Liver (tissue), 9 donors: ENCODE measurements around the gene UBASH3B. TPM values are rescaled to one million over a fixed set of nuclear protein-coding genes. Genes with fewer than 3 reads are reported as not detected.

Source experiments
- DNase-seq: peaks from one replicate; pipeline ENCODE4 v3.0.0-alpha.2; 2017; ENCODE audit warnings: low spot score
- H3K27ac ChIP-seq, 2 donors: one replicate each; pipeline ENCODE4 v1.7.0; 2013; ENCODE audit warnings: inconsistent platforms in 2 of 2, low read length in 2 of 2, control low read depth in 1 of 2, low read depth in 1 of 2, mild to moderate bottlenecking in 1 of 2
- H3K27me3 ChIP-seq, 4 donors: one replicate each; pipeline versions ENCODE4 v1.6.1 to v1.7.0; 2013; ENCODE audit warnings: low read length in 3 of 4, inconsistent platforms in 1 of 4, mild to moderate bottlenecking in 1 of 4, moderate library complexity in 1 of 4; ENCODE audit not compliant: control insufficient read depth in 4 of 4, insufficient read depth in 4 of 4
- H3K36me3 ChIP-seq, 4 donors: one replicate each; pipeline versions ENCODE4 v1.6.1 to v1.7.0; 2013; ENCODE audit warnings: low read length in 3 of 4, mild to moderate bottlenecking in 3 of 4, low read depth in 1 of 4, moderate library complexity in 1 of 4; ENCODE audit not compliant: control insufficient read depth in 4 of 4, insufficient read depth in 3 of 4
- H3K4me1 ChIP-seq, 4 donors: one replicate each; pipeline versions ENCODE4 v1.6.1 to v1.7.0; 2013; ENCODE audit warnings: low read length in 3 of 4, mild to moderate bottlenecking in 3 of 4, moderate library complexity in 1 of 4; ENCODE audit not compliant: control insufficient read depth in 4 of 4, insufficient read depth in 4 of 4
- H3K4me3 ChIP-seq, 3 donors: one replicate each; pipeline versions ENCODE4 v1.6.1 to v1.7.0; 2013; ENCODE audit warnings: low read length in 3 of 3, control low read depth in 1 of 3, low read depth in 1 of 3, mild to moderate bottlenecking in 1 of 3
- H3K9ac ChIP-seq, 2 donors: one replicate each; pipeline ENCODE4 v1.7.0; 2013; ENCODE audit warnings: low read length in 2 of 2, mild to moderate bottlenecking in 2 of 2, moderate library complexity in 2 of 2, control low read depth in 1 of 2, low read depth in 1 of 2
- H3K9me3 ChIP-seq, 4 donors: one replicate each; pipeline versions ENCODE4 v1.6.1 to v1.7.0; 2013; ENCODE audit warnings: low read length in 3 of 4; ENCODE audit not compliant: control insufficient read depth in 4 of 4
- ATF3 ChIP-seq: IDR thresholded peaks from 2 replicates; pipeline ENCODE4 v1.6.1; 2016; ENCODE audit warnings: antibody characterized with exemption
- EGR1 ChIP-seq, 2 donors: IDR thresholded peaks; 2 replicates each; pipeline ENCODE4 v1.6.1; 2016 to 2018; ENCODE audit warnings: antibody characterized with exemption in 2 of 2, low read depth in 2 of 2
- FOXA2 ChIP-seq: IDR thresholded peaks from 2 replicates; pipeline ENCODE4 v1.6.1; 2016; ENCODE audit warnings: antibody characterized with exemption
- HNF4A ChIP-seq, 2 donors: conservative IDR thresholded peaks; 2 replicates each; pipeline ENCODE4 v1.6.1; 2016; ENCODE audit warnings: antibody characterized with exemption in 2 of 2, mild to moderate bottlenecking in 2 of 2
- HNF4G ChIP-seq: IDR thresholded peaks from 2 replicates; pipeline ENCODE4 v1.6.1; 2016; ENCODE audit warnings: antibody characterized with exemption
- JUND ChIP-seq, 2 donors: IDR thresholded peaks; 2 replicates each; pipeline ENCODE4 v1.6.1; 2016; ENCODE audit warnings: antibody characterized with exemption in 2 of 2
- NR2F2 ChIP-seq: IDR thresholded peaks from 2 replicates; pipeline ENCODE4 v1.6.1; 2016; ENCODE audit warnings: antibody characterized with exemption
- RAD21 ChIP-seq, 2 donors: IDR thresholded peaks; 2 replicates each; pipeline ENCODE4 v1.6.1; 2016; ENCODE audit warnings: antibody characterized with exemption in 2 of 2, mild to moderate bottlenecking in 2 of 2
- RXRA ChIP-seq, 2 donors: IDR thresholded peaks; 2 replicates each; pipeline ENCODE4 v1.6.1; 2017 to 2018; ENCODE audit warnings: antibody characterized with exemption in 2 of 2, mild to moderate bottlenecking in 1 of 2
- TAF1 ChIP-seq: conservative IDR thresholded peaks from 2 replicates; pipeline ENCODE4 v1.6.1; 2016; ENCODE audit warnings: antibody characterized with exemption, mild to moderate bottlenecking
- YY1 ChIP-seq: IDR thresholded peaks from 2 replicates; pipeline ENCODE4 v1.6.1; 2016; ENCODE audit warnings: antibody characterized with exemption, mild to moderate bottlenecking
- ZBTB33 ChIP-seq: IDR thresholded peaks from 2 replicates; pipeline ENCODE4 v1.6.1; 2016; ENCODE audit warnings: antibody characterized with exemption
- WGBS: extraction: QIAGEN DNeasy Blood & Tissue Kit; methylation state at CpG from one replicate; pipeline ENCODE4 v1.1.7; 2013; 5-methylcytosine and 5-hydroxymethylcytosine counted together
- polyA plus RNA-seq, 2 donors: library from polyadenylated mRNA; stranded (reverse) in 1 of 2; unstranded in 1 of 2; fragments of 200-250 nt in 1 of 2; fragments of >200 nt in 1 of 2; fragmentation: Nextera tagmentation in 1 of 2; extraction: Ambion mirVana in 1 of 2; gene quantifications; one replicate each; pipeline versions ENCODE4 v1.2.1 to v1.2.3, GENCODE V29; 2013 to 2015
- total RNA-seq, 2 donors: library from RNA; depleted of rRNA; stranded (reverse); fragments of >200 nt; gene quantifications; one replicate each; pipeline ENCODE4 v1.2.3, GENCODE V29; 2014
- TF ChIP-seq, protein P1 (sequence below): IDR thresholded peaks from 2 replicates; pipeline ENCODE4 v1.6.1; 2016; ENCODE audit warnings: antibody characterized with exemption
- TF ChIP-seq, protein P2 (sequence below): fragments of 150-350 bp; IDR thresholded peaks from 2 replicates; pipeline ENCODE4 v1.5.1; 2017; ENCODE audit warnings: improper control_type of control experiment, low read depth, low read length; ENCODE audit not compliant: missing input control
- TF ChIP-seq, protein P3 (sequence below): IDR thresholded peaks from 2 replicates; pipeline ENCODE4 v1.6.1; 2016; ENCODE audit warnings: antibody characterized with exemption, mild to moderate bottlenecking
- donor health status: healthy.
- donor health status: healthy.
- donor health status: healthy.
- donor health status: healthy.
- donor health status: healthy.

The UBASH3B gene
- total and polyA plus RNA-seq, 4 donors, result 0.48 to 5.5 (median 2.5) TPM

DNA sequence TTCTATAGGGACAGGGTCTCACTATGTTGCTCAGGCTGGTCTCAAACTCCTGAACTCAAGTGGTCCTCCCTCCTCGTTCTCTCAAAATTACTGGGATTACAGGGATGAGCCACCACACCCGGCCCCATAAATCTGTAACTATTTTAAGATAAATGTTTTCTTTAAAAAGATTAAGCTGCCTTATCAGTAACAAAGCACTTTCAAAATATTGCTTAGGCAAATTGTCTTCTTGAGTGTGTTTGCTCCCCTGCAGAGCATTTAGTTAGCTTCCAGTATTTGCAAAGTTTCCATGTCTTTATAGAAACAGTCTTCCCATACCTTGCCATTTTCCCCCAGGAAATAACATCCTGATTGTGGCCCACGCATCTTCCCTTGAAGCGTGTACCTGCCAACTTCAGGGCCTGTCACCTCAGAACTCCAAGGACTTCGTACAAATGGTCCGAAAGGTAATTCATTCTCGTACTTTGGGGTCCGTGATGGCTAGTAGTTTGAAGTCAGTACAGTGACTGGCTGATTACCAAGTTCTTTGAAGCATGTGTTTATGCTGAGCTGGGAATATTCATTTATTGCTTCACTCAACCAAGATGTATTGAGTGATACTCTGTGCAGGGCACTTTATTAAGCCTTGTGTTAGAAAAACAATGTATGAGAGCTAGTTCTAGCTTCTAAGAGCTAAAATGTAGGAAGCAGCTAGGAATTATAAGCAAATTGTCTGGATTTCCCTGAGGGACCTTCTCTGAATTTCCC is 152.4 kb downstream of the UBASH3B start:
- H3K27me3 ChIP-seq, result no peaks in the 10 kb centered on the region
- no peak overlapping the region for H3K27ac ChIP-seq
- H3K36me3 ChIP-seq, result no peaks in the 10 kb centered on the region
- no peaks in the 10 kb centered on the region for H3K4me1 ChIP-seq
- TF ChIP-seq JUND (IDR thresholded peaks at IDR 0.05) (no peak), RAD21 (IDR thresholded peaks at IDR 0.05) (no peak)
- TF ChIP-seq, protein P1, sequence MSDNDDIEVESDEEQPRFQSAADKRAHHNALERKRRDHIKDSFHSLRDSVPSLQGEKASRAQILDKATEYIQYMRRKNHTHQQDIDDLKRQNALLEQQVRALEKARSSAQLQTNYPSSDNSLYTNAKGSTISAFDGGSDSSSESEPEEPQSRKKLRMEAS, result no peak
- DNase-seq, result no peak
- no peak overlapping the region for H3K9ac ChIP-seq
- H3K4me3 ChIP-seq, result no peak overlapping the region
- 90% methylated on average over 8 of the region's 8 CpGs for WGBS
- H3K9me3 ChIP-seq, result no peaks in the 10 kb centered on the region

DNA sequence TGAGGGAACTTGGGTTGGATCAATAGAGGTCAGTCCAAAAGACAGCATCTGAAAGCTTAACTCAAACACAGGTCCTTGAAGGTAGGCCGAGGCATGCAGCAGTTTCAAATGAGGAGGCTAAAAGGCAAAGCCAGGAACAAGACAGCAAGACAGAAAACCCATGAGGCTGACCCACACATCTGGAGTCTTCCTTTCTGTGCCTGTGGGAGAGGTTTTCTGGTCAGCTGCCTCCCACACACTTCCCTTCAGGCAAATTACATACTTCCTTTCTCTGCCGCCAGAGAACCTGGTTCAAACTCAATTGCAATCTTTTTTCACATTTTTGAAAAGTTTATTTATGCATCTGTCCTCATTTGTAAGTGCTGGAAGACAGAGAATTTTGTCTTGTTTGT is 153.0 kb downstream of the UBASH3B start:
- Histone ChIP-seq H3K4me3 (no peak overlapping the region), H3K4me1 (no peaks in the 10 kb centered on the region), H3K27me3 (peaks cover 0 to 3% (median 0%) of the 10 kb centered on the region in 4 donors), H3K9me3 (no peaks in the 10 kb centered on the region), H3K36me3 (no peaks in the 10 kb centered on the region), H3K9ac (no peak overlapping the region), H3K27ac (no peak overlapping the region)
- TF ChIP-seq JUND (IDR thresholded peaks at IDR 0.05), result no peak
- TF ChIP-seq EGR1 (IDR thresholded peaks at IDR 0.05; ENCODE audit: low read depth in 2 of 2), result no peak
- TF ChIP-seq, protein P2, sequence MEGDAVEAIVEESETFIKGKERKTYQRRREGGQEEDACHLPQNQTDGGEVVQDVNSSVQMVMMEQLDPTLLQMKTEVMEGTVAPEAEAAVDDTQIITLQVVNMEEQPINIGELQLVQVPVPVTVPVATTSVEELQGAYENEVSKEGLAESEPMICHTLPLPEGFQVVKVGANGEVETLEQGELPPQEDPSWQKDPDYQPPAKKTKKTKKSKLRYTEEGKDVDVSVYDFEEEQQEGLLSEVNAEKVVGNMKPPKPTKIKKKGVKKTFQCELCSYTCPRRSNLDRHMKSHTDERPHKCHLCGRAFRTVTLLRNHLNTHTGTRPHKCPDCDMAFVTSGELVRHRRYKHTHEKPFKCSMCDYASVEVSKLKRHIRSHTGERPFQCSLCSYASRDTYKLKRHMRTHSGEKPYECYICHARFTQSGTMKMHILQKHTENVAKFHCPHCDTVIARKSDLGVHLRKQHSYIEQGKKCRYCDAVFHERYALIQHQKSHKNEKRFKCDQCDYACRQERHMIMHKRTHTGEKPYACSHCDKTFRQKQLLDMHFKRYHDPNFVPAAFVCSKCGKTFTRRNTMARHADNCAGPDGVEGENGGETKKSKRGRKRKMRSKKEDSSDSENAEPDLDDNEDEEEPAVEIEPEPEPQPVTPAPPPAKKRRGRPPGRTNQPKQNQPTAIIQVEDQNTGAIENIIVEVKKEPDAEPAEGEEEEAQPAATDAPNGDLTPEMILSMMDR, result no peak
- no peak for TF ChIP-seq NR2F2
- no peak for TF ChIP-seq HNF4A (conservative IDR thresholded peaks at IDR 0.05)
- no peak for TF ChIP-seq RAD21 (IDR thresholded peaks at IDR 0.05)
- TF ChIP-seq ATF3, result no peak
- no peak for TF ChIP-seq FOXA2
- TF ChIP-seq, protein P3, sequence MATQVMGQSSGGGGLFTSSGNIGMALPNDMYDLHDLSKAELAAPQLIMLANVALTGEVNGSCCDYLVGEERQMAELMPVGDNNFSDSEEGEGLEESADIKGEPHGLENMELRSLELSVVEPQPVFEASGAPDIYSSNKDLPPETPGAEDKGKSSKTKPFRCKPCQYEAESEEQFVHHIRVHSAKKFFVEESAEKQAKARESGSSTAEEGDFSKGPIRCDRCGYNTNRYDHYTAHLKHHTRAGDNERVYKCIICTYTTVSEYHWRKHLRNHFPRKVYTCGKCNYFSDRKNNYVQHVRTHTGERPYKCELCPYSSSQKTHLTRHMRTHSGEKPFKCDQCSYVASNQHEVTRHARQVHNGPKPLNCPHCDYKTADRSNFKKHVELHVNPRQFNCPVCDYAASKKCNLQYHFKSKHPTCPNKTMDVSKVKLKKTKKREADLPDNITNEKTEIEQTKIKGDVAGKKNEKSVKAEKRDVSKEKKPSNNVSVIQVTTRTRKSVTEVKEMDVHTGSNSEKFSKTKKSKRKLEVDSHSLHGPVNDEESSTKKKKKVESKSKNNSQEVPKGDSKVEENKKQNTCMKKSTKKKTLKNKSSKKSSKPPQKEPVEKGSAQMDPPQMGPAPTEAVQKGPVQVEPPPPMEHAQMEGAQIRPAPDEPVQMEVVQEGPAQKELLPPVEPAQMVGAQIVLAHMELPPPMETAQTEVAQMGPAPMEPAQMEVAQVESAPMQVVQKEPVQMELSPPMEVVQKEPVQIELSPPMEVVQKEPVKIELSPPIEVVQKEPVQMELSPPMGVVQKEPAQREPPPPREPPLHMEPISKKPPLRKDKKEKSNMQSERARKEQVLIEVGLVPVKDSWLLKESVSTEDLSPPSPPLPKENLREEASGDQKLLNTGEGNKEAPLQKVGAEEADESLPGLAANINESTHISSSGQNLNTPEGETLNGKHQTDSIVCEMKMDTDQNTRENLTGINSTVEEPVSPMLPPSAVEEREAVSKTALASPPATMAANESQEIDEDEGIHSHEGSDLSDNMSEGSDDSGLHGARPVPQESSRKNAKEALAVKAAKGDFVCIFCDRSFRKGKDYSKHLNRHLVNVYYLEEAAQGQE, result no peak
- no peak for TF ChIP-seq HNF4G
- no peak for TF ChIP-seq TAF1
- TF ChIP-seq YY1, result no peak
- no peak for TF ChIP-seq ZBTB33
- TF ChIP-seq RXRA (IDR thresholded peaks at IDR 0.05), result no peak
- TF ChIP-seq, protein P1, result no peak
- WGBS, result 64% methylated on average over 2 of the region's 2 CpGs
- no peak for DNase-seq
